Measurements from ENCODE around the gene STH. TPM values are rescaled to one million over a fixed set of nuclear protein-coding genes. Genes with fewer than 3 reads are reported as not detected.

Gene STH
- total RNA-seq, 2 donors from 2014 or later: not detected

DNA sequence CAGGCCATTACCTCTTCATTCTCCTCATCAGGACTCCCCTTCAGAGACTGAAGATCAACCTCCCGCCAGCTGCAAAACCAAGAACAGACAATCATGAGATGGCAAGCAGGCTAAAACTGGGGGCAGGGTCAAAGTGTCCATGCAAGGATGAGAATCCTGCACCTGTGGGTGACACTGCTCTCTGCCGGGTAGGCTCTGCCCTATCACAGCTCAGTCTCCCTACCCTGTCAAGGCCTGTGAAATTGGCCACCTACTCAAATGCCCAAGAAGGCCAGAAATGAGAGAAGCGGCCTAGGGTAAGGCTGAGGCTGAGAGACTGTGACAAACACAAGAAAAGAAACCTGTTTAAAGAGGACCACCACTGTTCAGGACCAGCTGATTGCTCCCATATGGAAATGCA is 34.3 kb downstream of the STH start:
- intact Hi-C loops (cut with DNase I, micrococcal nuclease): no loop called here
- ATAC-seq (no peak), DNase-seq (no peak)

DNA sequence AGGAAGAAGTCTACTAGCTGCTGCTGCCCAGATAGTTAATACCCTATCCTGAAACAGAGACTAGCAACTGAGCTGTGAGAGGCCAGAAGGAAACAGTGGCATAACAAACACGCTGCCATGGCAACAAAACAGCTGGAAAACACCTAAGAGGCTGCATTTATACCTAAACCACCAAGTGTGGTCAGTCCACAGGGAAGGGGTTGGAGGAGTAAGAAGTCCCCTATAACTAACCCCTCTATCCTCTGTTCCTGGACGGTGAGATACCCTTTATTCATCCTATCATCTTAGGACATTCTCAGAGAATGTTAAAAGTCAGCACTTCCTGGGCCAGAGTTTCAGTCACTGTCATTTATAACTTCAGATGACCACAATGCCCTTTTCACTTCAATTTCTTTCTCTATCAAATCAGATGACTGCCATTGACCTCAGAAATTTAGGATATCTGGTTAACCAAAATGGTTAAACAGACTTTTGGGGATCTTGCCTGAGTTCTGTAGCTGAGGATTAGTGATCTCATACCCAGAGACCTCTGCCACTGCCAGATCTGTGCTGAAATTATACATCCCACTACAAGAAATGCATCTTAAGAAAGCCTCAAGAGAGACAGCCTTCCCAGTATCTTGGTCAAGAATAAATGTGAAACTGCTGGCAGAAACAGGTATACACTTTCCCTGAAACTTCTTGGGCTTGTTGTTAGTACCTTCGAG is 36.2 kb downstream of the STH start:
- DNase-seq (no peak), ATAC-seq (no peak)
- intact Hi-C loops (cut with DNase I, micrococcal nuclease): no loop called here

DNA sequence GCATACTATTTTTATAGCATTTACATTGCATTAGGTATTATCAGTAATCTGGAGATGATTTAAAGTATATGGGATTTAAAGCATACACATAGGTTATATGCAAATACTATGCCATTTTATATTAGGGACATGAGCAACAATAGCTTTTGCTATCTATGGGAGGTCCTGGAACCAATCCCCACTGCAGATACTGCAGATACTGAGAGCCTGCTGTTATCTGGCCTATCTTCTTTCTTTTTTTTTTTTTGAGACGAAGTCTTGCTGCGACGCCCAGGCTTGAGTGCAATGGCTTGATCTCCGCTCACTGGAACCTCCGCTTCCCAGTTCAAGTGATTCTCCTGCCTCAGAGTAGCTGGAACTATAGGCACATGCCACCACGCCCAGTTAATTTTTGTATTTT is 37.4 kb downstream of the STH start:
- no peak for DNase-seq
- intact Hi-C loops (cut with DNase I, micrococcal nuclease): no loop called here
- ATAC-seq: no peak

DNA sequence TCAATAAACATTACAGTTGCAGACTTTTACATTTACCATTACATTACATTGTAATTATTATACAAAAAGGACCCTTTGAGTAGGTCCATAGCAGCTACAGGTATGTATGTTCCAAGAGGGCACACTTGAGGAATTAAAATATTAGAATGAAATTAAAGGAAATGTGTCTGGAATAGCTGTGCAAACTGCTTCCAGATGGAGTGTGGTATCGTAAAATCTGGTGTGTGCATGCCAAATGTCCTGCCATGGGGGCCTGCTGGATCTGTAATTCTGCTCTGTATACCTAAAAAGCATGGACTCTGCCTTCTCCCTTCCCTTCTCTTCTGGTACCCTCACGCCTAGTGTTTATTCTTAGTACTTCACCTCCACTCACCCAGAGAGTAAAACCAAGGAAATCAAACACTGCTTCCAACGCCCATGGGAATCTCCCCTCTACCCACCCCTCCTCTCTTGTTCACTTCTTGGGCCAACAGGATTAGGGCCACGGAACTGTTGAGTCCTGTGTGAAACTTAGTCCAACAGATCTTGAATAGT is 38.7 kb downstream of the STH start:
- intact Hi-C loops (cut with DNase I, micrococcal nuclease): no loop called here
- ATAC-seq (no peak), DNase-seq (no peak)

- no peak for ATAC-seq
Observed at GRCh38 chr17:46038414-46038813, 39.4 kb downstream of the STH start.

GRCh38 chr17:46038937-46039336 is 39.9 kb downstream of the STH start:
- DNase-seq (no peak), ATAC-seq (no peak)
- intact Hi-C loops (cut with DNase I, micrococcal nuclease): no loop called here

More at GRCh38 chr17:46038414-46038813, 39.4 kb downstream of the STH start:
- intact Hi-C loops (cut with DNase I, micrococcal nuclease): no loop called here
- no peak for DNase-seq

DNA sequence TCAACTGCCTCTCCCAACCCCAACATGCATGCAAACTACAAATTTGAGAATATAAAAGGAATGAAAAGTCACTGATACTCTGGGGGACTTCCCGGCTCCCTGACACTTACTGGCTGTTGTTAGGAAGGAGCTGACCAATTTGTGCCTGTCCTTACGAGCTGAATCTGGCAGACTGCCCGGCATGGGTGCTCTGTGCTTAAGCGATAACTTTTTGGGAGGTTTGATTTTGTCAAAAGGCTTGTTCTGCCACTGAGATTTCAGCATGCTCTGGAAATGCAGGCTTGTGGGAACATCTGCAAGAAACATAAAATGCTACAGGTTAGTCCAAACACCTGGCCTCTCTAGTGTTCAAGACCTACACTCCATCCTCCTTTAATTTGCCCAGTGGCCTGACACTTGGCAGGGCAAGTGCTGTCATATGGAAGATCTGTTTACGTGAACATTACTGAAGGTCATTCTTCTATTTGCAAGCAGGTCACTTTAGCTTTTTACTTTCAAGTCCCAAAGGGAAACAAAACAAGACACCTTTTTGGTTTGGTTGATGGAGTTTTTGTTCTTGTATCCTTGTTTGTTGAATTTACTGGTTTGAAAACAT is 40.6 kb downstream of the STH start:
- no peak for DNase-seq
- intact Hi-C loops (cut with DNase I, micrococcal nuclease): loop anchor here in 1 of 2 donors (5.0 kb wide), 1 partner anchor 153 kb away; the partner anchor contains the start of gene KANSL1

GRCh38 chr17:46042246-46042645 is 43.2 kb downstream of the STH start:
- intact Hi-C loops (cut with DNase I, micrococcal nuclease): loop anchor here in 1 of 2 donors (5.0 kb wide), 1 partner anchor 150 kb away; the partner anchor contains the start of gene KANSL1
- ATAC-seq (peak; percentile 71), DNase-seq (no peak)

More for the DNA sequence above, 40.6 kb downstream of the STH start:
- ATAC-seq: no peak

DNA sequence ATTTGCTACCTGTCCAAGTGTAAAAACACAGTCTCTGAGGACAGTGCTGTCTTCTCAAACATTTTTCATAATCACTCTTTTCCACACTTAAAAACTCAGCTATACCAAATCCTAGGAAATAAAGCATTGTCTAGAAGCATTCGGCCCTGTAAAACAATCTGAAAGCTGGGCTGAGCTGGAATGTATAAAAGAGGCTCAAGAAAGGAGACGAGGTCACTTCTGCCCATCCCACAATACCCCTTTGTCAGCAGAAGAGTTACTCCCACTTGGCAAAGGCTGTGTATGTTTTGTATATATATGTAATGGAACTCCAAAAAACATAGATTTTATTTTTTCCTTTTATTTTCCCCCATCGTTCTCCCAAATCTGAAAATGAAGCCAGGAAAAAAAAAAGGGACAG is 43.9 kb downstream of the STH start:
- intact Hi-C loops (cut with DNase I, micrococcal nuclease): loop anchor here in 1 of 2 donors (5.0 kb wide), 1 partner anchor 149 kb away; the partner anchor contains the start of gene KANSL1
- ATAC-seq (no peak), DNase-seq (no peak)

GRCh38 chr17:46043606-46044005 is 44.6 kb downstream of the STH start:
- intact Hi-C loops (cut with DNase I, micrococcal nuclease): loop anchor here in 1 of 2 donors (5.0 kb wide), 1 partner anchor 149 kb away; the partner anchor contains the start of gene KANSL1
- DNase-seq (no peak), ATAC-seq (no peak)

GRCh38 chr17:46044286-46044928 is 45.4 kb downstream of the STH start:
- ATAC-seq (peak; percentile 80), DNase-seq (peak; percentile 81)
- intact Hi-C loops (cut with DNase I, micrococcal nuclease): loop anchor here in 1 of 2 donors (5.0 kb wide), 1 partner anchor 148 kb away; the partner anchor contains the start of gene KANSL1

DNA sequence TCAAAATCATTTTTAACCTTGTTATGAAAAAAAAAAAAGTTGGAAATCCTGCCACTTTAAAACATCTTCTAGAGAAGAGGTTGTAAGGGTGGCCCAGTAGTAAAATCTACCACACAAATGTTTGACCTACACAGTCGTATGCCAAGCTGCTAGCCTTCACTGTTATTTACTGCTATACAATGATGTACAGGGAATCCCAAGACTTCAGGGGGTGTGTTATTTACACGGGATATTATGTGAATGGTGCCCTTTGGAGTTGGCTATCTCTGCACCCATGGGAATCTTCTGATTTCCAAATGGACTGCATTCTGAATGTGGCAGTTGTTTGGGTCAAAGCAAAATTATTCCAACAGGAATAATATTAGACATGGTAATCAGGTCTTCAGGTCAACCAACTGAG is 45.9 kb downstream of the STH start:
- intact Hi-C loops (cut with DNase I, micrococcal nuclease): loop anchor here in 1 of 2 donors (5.0 kb wide), 2 partner anchors 147 to 167 kb away; partner anchors contain the start of gene KANSL1
- DNase-seq (no peak), ATAC-seq (no peak)

- intact Hi-C loops (cut with DNase I, micrococcal nuclease): loop anchor here in 1 of 2 donors (5.0 kb wide), 1 partner anchor 167 kb away; no protein-coding TSS in a partner anchor
- no peak for ATAC-seq
Observed at GRCh38 chr17:46045639-46046038, 46.6 kb downstream of the STH start.

DNA sequence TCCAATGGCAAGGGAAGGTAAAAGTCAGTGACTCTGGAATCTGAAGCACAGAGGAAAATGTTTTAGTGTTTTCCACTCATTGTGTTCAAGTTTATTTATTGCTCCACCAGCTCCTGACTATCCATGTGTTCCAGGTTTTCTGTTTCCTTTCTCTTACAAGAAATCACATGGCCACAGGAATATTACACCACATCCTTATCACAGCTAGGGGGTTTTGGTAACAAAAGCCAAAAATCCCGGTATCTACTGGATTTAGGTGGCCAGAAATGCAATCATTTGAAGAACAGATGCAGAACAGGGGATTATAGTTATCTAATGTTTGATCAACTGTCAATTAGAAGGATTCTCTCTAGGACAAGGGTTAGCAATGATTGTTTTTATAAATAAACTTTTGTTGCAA is 47.9 kb downstream of the STH start:
- intact Hi-C loops (cut with DNase I, micrococcal nuclease): loop anchor here in 1 of 2 donors (5.0 kb wide), 1 partner anchor 165 kb away; no protein-coding TSS in a partner anchor
- no peak for ATAC-seq
- DNase-seq: no peak

More at GRCh38 chr17:46045639-46046038, 46.6 kb downstream of the STH start:
- DNase-seq: no peak

DNA sequence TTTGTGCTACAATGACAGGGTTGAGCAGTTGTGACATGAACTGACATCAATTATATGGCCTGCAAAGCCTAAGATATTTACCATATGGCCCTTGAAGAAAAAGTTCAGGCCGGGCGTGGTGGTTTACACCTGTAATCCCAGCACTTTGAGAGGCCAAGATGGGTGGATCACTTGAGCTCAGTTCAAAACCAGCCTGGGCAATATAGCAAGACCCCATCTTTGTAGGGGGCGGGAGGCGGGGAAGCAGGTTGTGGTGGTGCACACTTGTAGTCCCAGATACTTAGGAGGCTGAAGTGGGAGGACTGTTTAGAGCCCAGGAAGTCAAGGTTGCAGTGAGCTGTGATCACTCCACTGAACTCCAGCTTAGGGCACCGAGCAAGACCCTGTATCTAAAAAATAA is 48.3 kb downstream of the STH start:
- no peak for DNase-seq
- ATAC-seq: peak; percentile 23
- intact Hi-C loops (cut with DNase I, micrococcal nuclease): loop anchor here in 1 of 2 donors (5.0 kb wide), 1 partner anchor 165 kb away; no protein-coding TSS in a partner anchor

DNA sequence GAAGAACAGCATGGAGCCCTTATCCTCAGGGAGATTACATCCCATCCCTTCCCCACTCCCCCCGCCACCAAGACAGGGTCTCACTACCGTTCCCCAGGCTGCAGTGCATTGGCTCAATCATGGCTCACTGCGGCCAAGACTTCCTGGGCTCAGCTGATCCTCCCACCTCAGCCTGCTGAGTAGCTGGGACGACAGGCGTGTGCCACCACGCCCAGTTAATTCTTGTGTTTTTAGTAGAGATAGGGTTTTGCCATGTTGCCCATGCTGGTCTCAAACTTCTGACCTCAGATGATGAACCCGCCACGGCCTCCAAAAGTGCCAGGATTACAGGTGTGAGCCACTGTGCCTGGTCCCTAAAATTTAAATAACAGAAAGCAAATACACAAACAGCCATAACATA is 48.8 kb downstream of the STH start:
- intact Hi-C loops (cut with DNase I, micrococcal nuclease): loop anchor here in 1 of 2 donors (5.0 kb wide), 1 partner anchor 164 kb away; no protein-coding TSS in a partner anchor
- ATAC-seq (no peak), DNase-seq (no peak)

All from left colon (tissue), 2 donors.